ENCODE results near the gene SLC18A2.

DNA sequence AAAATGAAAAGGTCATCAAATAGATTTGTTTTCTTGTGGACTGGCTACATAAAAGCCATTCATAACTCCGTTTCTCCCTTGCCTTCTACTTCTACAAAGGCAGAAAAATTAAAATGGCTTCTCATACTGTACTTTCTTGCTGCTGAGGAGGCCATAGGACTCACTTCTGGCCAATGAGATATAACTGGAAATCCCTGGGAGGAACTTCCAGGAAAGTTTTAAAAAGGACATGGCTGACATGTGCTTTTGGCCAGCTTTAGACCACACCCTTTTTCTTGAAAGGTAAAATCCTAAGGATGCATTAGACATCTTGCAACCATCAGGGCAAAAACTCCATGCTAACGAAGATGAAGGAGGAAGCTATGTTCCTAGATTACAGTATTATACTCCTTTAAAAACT, 75.8 kb downstream of the SLC18A2 start:
- TF ChIP-seq, protein P1, sequence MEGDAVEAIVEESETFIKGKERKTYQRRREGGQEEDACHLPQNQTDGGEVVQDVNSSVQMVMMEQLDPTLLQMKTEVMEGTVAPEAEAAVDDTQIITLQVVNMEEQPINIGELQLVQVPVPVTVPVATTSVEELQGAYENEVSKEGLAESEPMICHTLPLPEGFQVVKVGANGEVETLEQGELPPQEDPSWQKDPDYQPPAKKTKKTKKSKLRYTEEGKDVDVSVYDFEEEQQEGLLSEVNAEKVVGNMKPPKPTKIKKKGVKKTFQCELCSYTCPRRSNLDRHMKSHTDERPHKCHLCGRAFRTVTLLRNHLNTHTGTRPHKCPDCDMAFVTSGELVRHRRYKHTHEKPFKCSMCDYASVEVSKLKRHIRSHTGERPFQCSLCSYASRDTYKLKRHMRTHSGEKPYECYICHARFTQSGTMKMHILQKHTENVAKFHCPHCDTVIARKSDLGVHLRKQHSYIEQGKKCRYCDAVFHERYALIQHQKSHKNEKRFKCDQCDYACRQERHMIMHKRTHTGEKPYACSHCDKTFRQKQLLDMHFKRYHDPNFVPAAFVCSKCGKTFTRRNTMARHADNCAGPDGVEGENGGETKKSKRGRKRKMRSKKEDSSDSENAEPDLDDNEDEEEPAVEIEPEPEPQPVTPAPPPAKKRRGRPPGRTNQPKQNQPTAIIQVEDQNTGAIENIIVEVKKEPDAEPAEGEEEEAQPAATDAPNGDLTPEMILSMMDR (IDR thresholded peaks at IDR 0.05; ENCODE audit: low read depth, low read length, poor library complexity, severe bottlenecking) = no peak
- TF ChIP-seq EZH2phosphoT487 (IDR thresholded peaks at IDR 0.05; ENCODE audit: borderline replicate concordance, low read length) = no peak
